ENCODE measurements around the gene MEPCE. TPM values are rescaled to one million over a fixed set of nuclear protein-coding genes. Genes with fewer than 3 reads are reported as not detected.
"Not testable (repeated sequence)": the region's sequence is repeated elsewhere in the genome, so short reads cannot be mapped to it uniquely, and the experiment has no call there.

The MEPCE gene
- total RNA-seq, 1 experiment from 2014 or later, result 70.3 TPM

GRCh38 chr7:100437150-100438100, 7.8 kb downstream of the MEPCE start:
- POLR2A ChIA-PET (ENCODE audit: unreplicated experiment), result interaction anchor here (0.6 to 1.0 kb wide), 12 partner anchors 7 to 1076 kb away, joined by 3 to 14 read pairs (median 5); partner anchors contain the start of genes POP7, ZCWPW1, ZNF655 and ZNHIT1
- peaks cover 16% of the 10 kb centered on the region; the same call in 1 of the 2 replicates for H3K36me3 ChIP-seq (ENCODE audit: low read depth)
- CTCF ChIA-PET, result interaction anchor here (0.6 to 1.0 kb wide), 2 partner anchors 41 to 208 kb away, joined by 3 to 6 read pairs; no protein-coding TSS in a partner anchor
- no peaks in the 10 kb centered on the region for H3K9me2 ChIP-seq (ENCODE audit: insufficient read depth)
- peaks cover 22% of the 10 kb centered on the region for H3K4me1 ChIP-seq (replicated peaks; ENCODE audit: insufficient read depth)
- peak overlapping the region; percentile 77; the same call in 1 of the 2 replicates for H3K27ac ChIP-seq
- peaks cover 34% of the 10 kb centered on the region for H3K79me2 ChIP-seq (ENCODE audit: low read depth)
- H3K9me3 ChIP-seq (ENCODE audit: insufficient read depth, low read depth), result no peaks in the 10 kb centered on the region
- peak overlapping the region; percentile 87; the same call in 1 of the 2 replicates for H3K4me3 ChIP-seq
- H3K27me3 ChIP-seq (ENCODE audit: insufficient read depth, low read depth), result no peaks in the 10 kb centered on the region
- peaks cover 53% of the 10 kb centered on the region for H3F3A ChIP-seq (ENCODE audit: insufficient read depth, low read depth)
- H2AFZ ChIP-seq, result peak overlapping the region; percentile 76; the same call in 1 of the 2 replicates
- peak overlapping the region; percentile 96 for H3K4me2 ChIP-seq
- DNase-seq, result no peak
- intact Hi-C loops (cut with micrococcal nuclease; ENCODE audit: unreplicated experiment), result no loop called here
- peaks cover 6% of the 10 kb centered on the region for H4K20me1 ChIP-seq (ENCODE audit: insufficient read depth)
- TF ChIP-seq EZH2 (IDR thresholded peaks at IDR 0.05; ENCODE audit: low read depth), result no peak
- no peak for TF ChIP-seq CTCF (conservative IDR thresholded peaks at IDR 0.05)
- BruUV-seq (replicated peaks), result no TSS peak

- H3K4me3 ChIP-seq, result no peak overlapping the region
- H3K27ac ChIP-seq, result no peak overlapping the region
- H3K27me3 ChIP-seq (ENCODE audit: insufficient read depth, low read depth), result no peaks in the 10 kb centered on the region
- H4K20me1 ChIP-seq (ENCODE audit: insufficient read depth), result peaks cover 6% of the 10 kb centered on the region; the same call in 1 of the 2 replicates
- peaks cover 26% of the 10 kb centered on the region for H3K79me2 ChIP-seq (ENCODE audit: low read depth)
- no peak for DNase-seq
- TF ChIP-seq EZH2 (IDR thresholded peaks at IDR 0.05; ENCODE audit: low read depth) (no peak), CTCF (conservative IDR thresholded peaks at IDR 0.05) (no peak)
- BruUV-seq (replicated peaks), result no TSS peak
- no peaks in the 10 kb centered on the region for H3K9me2 ChIP-seq (ENCODE audit: insufficient read depth)
- ChIA-PET POLR2A (ENCODE audit: unreplicated experiment) (interaction anchor here (0.6 to 0.7 kb wide), 2 partner anchors 9 to 51 kb away, joined by 5 to 10 read pairs; no protein-coding TSS in a partner anchor), CTCF (no interaction called here)
- H2AFZ ChIP-seq, result no peak overlapping the region
- H3K9me3 ChIP-seq (ENCODE audit: insufficient read depth, low read depth), result no peaks in the 10 kb centered on the region
- H3F3A ChIP-seq (ENCODE audit: insufficient read depth, low read depth), result peaks cover 47% of the 10 kb centered on the region
- intact Hi-C loops (cut with micrococcal nuclease; ENCODE audit: unreplicated experiment), result no loop called here
- peaks cover 17% of the 10 kb centered on the region for H3K4me1 ChIP-seq (replicated peaks; ENCODE audit: insufficient read depth)
- peaks cover 13% of the 10 kb centered on the region; the same call in 1 of the 2 replicates for H3K36me3 ChIP-seq (ENCODE audit: low read depth)
- H3K4me2 ChIP-seq, result no peak overlapping the region
These were observed 8.5 kb downstream of the MEPCE start for GRCh38 chr7:100438172-100438571.

GRCh38 chr7:100438731-100439130, 9.1 kb downstream of the MEPCE start:
- BruUV-seq (replicated peaks); CTCF ChIA-PET; H3K27ac ChIP-seq; H3K4me3 ChIP-seq; H3K4me2 ChIP-seq; H4K20me1 ChIP-seq (ENCODE audit: insufficient read depth); H3K27me3 ChIP-seq (ENCODE audit: insufficient read depth, low read depth); H3K9me2 ChIP-seq (ENCODE audit: insufficient read depth); DNase-seq; intact Hi-C loops (cut with micrococcal nuclease; ENCODE audit: unreplicated experiment); H3K9me3 ChIP-seq (ENCODE audit: insufficient read depth, low read depth); H2AFZ ChIP-seq: not testable (repeated sequence)
- Histone ChIP-seq H3F3A (ENCODE audit: insufficient read depth, low read depth) (peaks cover 41% of the 10 kb centered on the region), H3K36me3 (ENCODE audit: low read depth) (peaks cover 11% of the 10 kb centered on the region; the same call in 1 of the 2 replicates), H3K79me2 (ENCODE audit: low read depth) (peaks cover 21% of the 10 kb centered on the region), H3K4me1 (replicated peaks; ENCODE audit: insufficient read depth) (peaks cover 12% of the 10 kb centered on the region)
- POLR2A ChIA-PET (ENCODE audit: unreplicated experiment), result interaction anchor here (0.6 to 0.7 kb wide), 2 partner anchors 10 to 52 kb away, joined by 5 to 10 read pairs; no protein-coding TSS in a partner anchor

- H3K36me3 ChIP-seq (ENCODE audit: low read depth); BruUV-seq (replicated peaks); H3K9me3 ChIP-seq (ENCODE audit: insufficient read depth, low read depth); H3K4me2 ChIP-seq; H3K27ac ChIP-seq; DNase-seq; H2AFZ ChIP-seq; CTCF ChIA-PET; H3K9me2 ChIP-seq (ENCODE audit: insufficient read depth); H4K20me1 ChIP-seq (ENCODE audit: insufficient read depth); POLR2A ChIA-PET (ENCODE audit: unreplicated experiment); H3K27me3 ChIP-seq (ENCODE audit: insufficient read depth, low read depth); intact Hi-C loops (cut with micrococcal nuclease; ENCODE audit: unreplicated experiment); H3K4me3 ChIP-seq: not testable (repeated sequence)
- peaks cover 16% of the 10 kb centered on the region for H3K79me2 ChIP-seq (ENCODE audit: low read depth)
- peaks cover 36% of the 10 kb centered on the region for H3F3A ChIP-seq (ENCODE audit: insufficient read depth, low read depth)
- H3K4me1 ChIP-seq (replicated peaks; ENCODE audit: insufficient read depth), result peaks cover 10% of the 10 kb centered on the region
These were observed 9.6 kb downstream of the MEPCE start for GRCh38 chr7:100439244-100439643.
